GM12892 (cell line): ENCODE data around the gene GNA15.

Experiments used
- POLR2A ChIP-seq: IDR thresholded peaks from 2 replicates; pipeline ENCODE4 v1.6.1; 2011; ENCODE audit warnings: low read depth, low read length, control low read depth
- POLR2AphosphoS5 ChIP-seq: IDR thresholded peaks from 2 replicates; pipeline ENCODE4 v1.6.1; 2011; ENCODE audit warnings: low read depth, low read length, control low read depth
- TAF1 ChIP-seq: IDR thresholded peaks from 2 replicates; pipeline ENCODE4 v1.6.1; 2011; ENCODE audit warnings: low read depth, mild to moderate bottlenecking, control low read depth, low read length, borderline replicate concordance

- no peak for TF ChIP-seq POLR2A
- no peak for TF ChIP-seq POLR2AphosphoS5
- TF ChIP-seq TAF1 = no peak
Observed at GRCh38 chr19:3189702-3190469, 54.1 kb downstream of the GNA15 start.
